OCI-LY3 (cell line): ENCODE results near the gene NR2C2.

Source experiments
- H2AFZ ChIP-seq: fragments of 200-600, 300-600 bp; shearing (Covaris generic); 2 replicates; pipeline ENCODE4 v1.6.0; 2014; ENCODE audit warnings: antibody characterized with exemption, low read depth, low read length
- H3K27ac ChIP-seq: fragments of 200-600, 300-600 bp; sonication (generic); 2 replicates; pipeline ENCODE4 v1.5.1; 2014; ENCODE audit warnings: mild to moderate bottlenecking, low read length, moderate library complexity, mixed read lengths
- H3K27me3 ChIP-seq: fragments of 200-600, 300-600 bp; sonication (generic); 2 replicates; pipeline ENCODE4 v1.6.1; 2014; ENCODE audit warnings: low read depth, low read length, mixed read lengths
- H3K36me3 ChIP-seq: fragments of 200-600, 300-600 bp; sonication (generic); replicated peaks from 2 replicates; pipeline ENCODE3; 2014; ENCODE audit warnings: low read depth, low read length, mixed read lengths
- H3K4me1 ChIP-seq: fragments of 300-600, 200-600 bp; sonication (generic); 2 replicates; pipeline ENCODE4 v1.6.1; 2014; ENCODE audit warnings: low read length, mixed read lengths
- H3K4me2 ChIP-seq: fragments of 200-600, 300-600 bp; sonication (generic); 2 replicates; pipeline ENCODE4 v1.6.1; 2014; ENCODE audit warnings: low read length, mixed read lengths
- H3K4me3 ChIP-seq: fragments of 300-600, 200-600 bp; sonication (generic); 2 replicates; pipeline ENCODE4 v1.5.1; 2014; ENCODE audit warnings: antibody characterized with exemption, mild to moderate bottlenecking, low read length, moderate library complexity
- H3K79me2 ChIP-seq: fragments of 300-600, 200-600 bp; shearing (Covaris generic); 2 replicates; pipeline ENCODE4 v1.6.1; 2014; ENCODE audit warnings: mild to moderate bottlenecking, low read length, mixed read lengths
- H3K9ac ChIP-seq: fragments of 300-600, 200-600 bp; shearing (Covaris generic); 2 replicates; pipeline ENCODE4 v1.6.0; 2014; ENCODE audit warnings: mild to moderate bottlenecking, low read length, moderate library complexity
- H3K9me3 ChIP-seq: fragments of 200-600, 300-600 bp; shearing (Covaris generic); 2 replicates; pipeline ENCODE4 v1.6.1; 2014; ENCODE audit warnings: low read length, mixed read lengths; ENCODE audit not compliant: insufficient read depth
- H4K20me1 ChIP-seq: fragments of 200-600, 300-600 bp; sonication (generic); 2 replicates; pipeline ENCODE4 v1.6.1; 2016; ENCODE audit warnings: low read length, mixed read lengths; ENCODE audit not compliant: insufficient read depth
- EZH2phosphoT487 ChIP-seq: fragments of 200-600 bp; shearing (Covaris generic); IDR thresholded peaks from 2 replicates; pipeline ENCODE4 v1.6.1; 2018; ENCODE audit warnings: antibody characterized with exemption, mixed run types, low read depth
- TF ChIP-seq, protein P1 (sequence below): fragments of 200-600, 300-600 bp; sonication (generic); IDR thresholded peaks from 2 replicates; pipeline ENCODE4 v1.5.1; 2014; ENCODE audit warnings: antibody characterized with exemption, low read length, low read depth

NR2C2 gene

DNA sequence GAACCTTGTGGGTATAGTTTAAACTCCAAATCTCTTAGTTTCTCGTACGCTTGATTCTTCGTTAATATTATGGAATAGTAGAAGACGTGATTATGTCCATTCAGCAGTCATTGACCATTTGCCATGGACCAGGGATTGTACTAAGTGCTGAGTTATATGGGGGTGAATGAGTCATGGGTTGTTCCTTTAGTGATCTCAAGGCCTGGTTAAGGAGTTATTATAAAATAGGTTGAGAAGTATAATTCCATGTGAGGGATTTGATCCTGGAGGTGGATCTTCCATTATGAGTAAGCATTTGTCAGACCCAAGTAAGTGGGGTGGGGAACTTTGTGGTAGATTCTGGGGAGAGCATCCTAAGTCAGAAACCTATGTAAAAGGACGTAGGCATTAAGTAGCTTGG lies 15.4 kb downstream of the NR2C2 start:
- TF ChIP-seq, protein P1, sequence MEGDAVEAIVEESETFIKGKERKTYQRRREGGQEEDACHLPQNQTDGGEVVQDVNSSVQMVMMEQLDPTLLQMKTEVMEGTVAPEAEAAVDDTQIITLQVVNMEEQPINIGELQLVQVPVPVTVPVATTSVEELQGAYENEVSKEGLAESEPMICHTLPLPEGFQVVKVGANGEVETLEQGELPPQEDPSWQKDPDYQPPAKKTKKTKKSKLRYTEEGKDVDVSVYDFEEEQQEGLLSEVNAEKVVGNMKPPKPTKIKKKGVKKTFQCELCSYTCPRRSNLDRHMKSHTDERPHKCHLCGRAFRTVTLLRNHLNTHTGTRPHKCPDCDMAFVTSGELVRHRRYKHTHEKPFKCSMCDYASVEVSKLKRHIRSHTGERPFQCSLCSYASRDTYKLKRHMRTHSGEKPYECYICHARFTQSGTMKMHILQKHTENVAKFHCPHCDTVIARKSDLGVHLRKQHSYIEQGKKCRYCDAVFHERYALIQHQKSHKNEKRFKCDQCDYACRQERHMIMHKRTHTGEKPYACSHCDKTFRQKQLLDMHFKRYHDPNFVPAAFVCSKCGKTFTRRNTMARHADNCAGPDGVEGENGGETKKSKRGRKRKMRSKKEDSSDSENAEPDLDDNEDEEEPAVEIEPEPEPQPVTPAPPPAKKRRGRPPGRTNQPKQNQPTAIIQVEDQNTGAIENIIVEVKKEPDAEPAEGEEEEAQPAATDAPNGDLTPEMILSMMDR, result no peak
- TF ChIP-seq EZH2phosphoT487, result no peak
- H3K4me3 ChIP-seq, result no peak overlapping the region
- H3K27ac ChIP-seq, result no peak overlapping the region
- no peaks in the 10 kb centered on the region for H3K27me3 ChIP-seq
- peaks cover 11% of the 10 kb centered on the region for H3K36me3 ChIP-seq
- H3K79me2 ChIP-seq, result peaks cover 28% of the 10 kb centered on the region
- no peak overlapping the region for H3K9ac ChIP-seq
- no peaks in the 10 kb centered on the region for H4K20me1 ChIP-seq
- H3K9me3 ChIP-seq, result no peaks in the 10 kb centered on the region
- peaks cover 18% of the 10 kb centered on the region for H3K4me1 ChIP-seq
- no peak overlapping the region for H2AFZ ChIP-seq
- H3K4me2 ChIP-seq, result no peak overlapping the region

DNA sequence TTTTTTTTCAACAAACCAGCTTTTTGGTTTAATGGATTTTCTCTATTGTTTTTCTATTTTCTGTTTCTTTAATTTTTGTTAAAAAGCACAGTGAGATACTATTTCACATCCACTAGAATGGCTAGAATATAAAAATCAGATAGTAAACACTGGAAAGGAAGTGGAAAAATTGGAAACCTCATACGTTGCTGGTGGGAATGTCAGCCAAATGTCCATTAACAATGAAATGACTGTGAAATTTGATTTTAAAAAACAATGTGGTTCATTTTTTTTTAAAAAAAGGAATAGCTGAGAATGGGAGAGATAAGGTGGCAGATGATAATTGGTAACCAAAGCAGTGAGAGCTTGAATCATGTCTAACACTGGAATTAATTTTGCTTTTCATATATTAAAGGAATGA lies 19.9 kb downstream of the NR2C2 start:
- peaks cover 10% of the 10 kb centered on the region for H3K79me2 ChIP-seq

DNA sequence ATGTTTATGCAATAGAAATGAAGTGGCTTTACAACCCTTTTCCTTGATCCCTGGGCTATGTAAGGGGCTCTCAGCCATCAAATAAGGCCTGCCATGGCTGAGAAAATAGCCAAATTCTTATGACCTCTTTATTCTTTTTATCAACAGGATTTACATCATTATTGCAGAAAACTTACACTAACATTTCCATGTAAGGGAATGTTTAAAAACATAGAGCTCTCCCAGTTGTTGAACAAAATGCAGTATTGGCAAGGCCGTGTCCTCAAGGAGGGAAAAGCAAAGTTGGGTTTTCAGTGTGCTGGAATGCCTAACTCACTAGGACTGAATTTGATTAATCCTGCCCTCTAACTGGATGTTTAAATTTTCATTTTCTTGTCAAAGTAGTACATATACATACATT lies 22.3 kb downstream of the NR2C2 start:
- Histone ChIP-seq H3K79me2 (peaks cover 3% of the 10 kb centered on the region), H3K4me2 (no peak overlapping the region), H3K36me3 (peaks cover 10% of the 10 kb centered on the region), H3K9me3 (no peaks in the 10 kb centered on the region), H3K4me1 (0 out of 2 replicates have a peak, but pooled peaks cover 3% of the 10 kb centered on the region), H3K4me3 (no peak overlapping the region), H3K27me3 (no peaks in the 10 kb centered on the region), H3K9ac (no peak overlapping the region), H4K20me1 (peaks cover 5% of the 10 kb centered on the region; the same call in 1 of the 2 replicates), H3K27ac (no peak overlapping the region), H2AFZ (no peak overlapping the region)
- TF ChIP-seq EZH2phosphoT487, result no peak
- TF ChIP-seq, protein P1, result no peak

More for the DNA sequence above, 19.9 kb downstream of the NR2C2 start:
- H3K9ac ChIP-seq, result no peak overlapping the region
- no peaks in the 10 kb centered on the region for H3K4me1 ChIP-seq
- no peaks in the 10 kb centered on the region for H3K27me3 ChIP-seq
- no peak overlapping the region for H2AFZ ChIP-seq
- H4K20me1 ChIP-seq, result no peaks in the 10 kb centered on the region
- H3K36me3 ChIP-seq, result peaks cover 5% of the 10 kb centered on the region
- no peak overlapping the region for H3K27ac ChIP-seq
- TF ChIP-seq, protein P1, result no peak
- no peak for TF ChIP-seq EZH2phosphoT487
- H3K4me2 ChIP-seq, result no peak overlapping the region
- H3K4me3 ChIP-seq, result no peak overlapping the region
- no peaks in the 10 kb centered on the region for H3K9me3 ChIP-seq

DNA sequence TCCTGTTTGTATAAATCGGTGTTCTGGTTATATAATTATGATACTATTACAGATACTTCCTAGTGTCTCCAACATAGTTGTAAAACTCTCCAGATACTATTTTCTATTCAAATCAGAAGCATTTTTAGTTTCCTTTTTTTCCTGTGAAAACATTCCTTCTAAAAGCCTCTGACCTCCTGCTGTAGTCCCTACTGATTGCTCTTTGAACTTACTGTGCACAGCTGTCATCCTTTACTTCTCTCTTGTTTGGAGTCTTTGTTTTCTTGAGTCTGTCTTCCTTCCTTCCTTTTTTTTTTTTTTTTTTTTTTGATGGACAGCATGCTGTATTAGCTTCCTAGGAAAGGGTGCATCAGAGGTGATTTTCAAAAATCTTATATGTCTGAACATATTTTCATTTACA lies 28.9 kb downstream of the NR2C2 start:
- Histone ChIP-seq H3K9ac (no peak overlapping the region), H3K36me3 (peaks cover 4% of the 10 kb centered on the region), H3K79me2 (peaks cover 13% of the 10 kb centered on the region; the same call in 1 of the 2 replicates), H3K27me3 (no peaks in the 10 kb centered on the region), H3K9me3 (no peaks in the 10 kb centered on the region), H3K4me2 (no peak overlapping the region), H3K4me1 (peaks cover 14% of the 10 kb centered on the region), H2AFZ (no peak overlapping the region), H3K4me3 (no peak overlapping the region), H4K20me1 (peaks cover 9% of the 10 kb centered on the region; the same call in 1 of the 2 replicates), H3K27ac (no peak overlapping the region)
- TF ChIP-seq, protein P1, result no peak
- TF ChIP-seq EZH2phosphoT487, result no peak
